ENCODE results near the gene ASB1. TPM values are rescaled to one million over a fixed set of nuclear protein-coding genes. Genes with fewer than 3 reads are reported as not detected.

The ASB1 gene
- total and polyA plus RNA-seq, 10 of the 15 experiments (the other 5 are each of a cell fraction or from before 2014, with no cell fraction given) = 5.2 to 31.2 (median 25.8) TPM

GRCh38 chr2:238431456-238431855 lies 4.7 kb downstream of the ASB1 start:
- intact Hi-C loops (cut with micrococcal nuclease; ENCODE audit: unreplicated experiment) (no loop called here), in situ Hi-C loops (cut with MboI) (no loop called here)
- Histone ChIP-seq H3K27ac (ENCODE audit: control insufficient read depth, insufficient read depth) (no peak overlapping the region), H3K9ac (ENCODE audit: control insufficient read depth, insufficient read depth, low read length) (no peak overlapping the region), H3K9me3 (replicated peaks; ENCODE audit: control insufficient read depth, insufficient read depth, low read length) (no peaks in the 10 kb centered on the region; the same call in 2 of the 3 replicates), H3K4me3 (peak overlapping the region; percentile 21; the same call in 1 of the 2 replicates), H3K4me2 (ENCODE audit: control insufficient read depth, insufficient read depth) (no peak overlapping the region), H2AFZ (ENCODE audit: control insufficient read depth, low read depth, low read length) (no peak overlapping the region), H3K4me1 (ENCODE audit: control insufficient read depth, insufficient read depth, low read length) (peaks cover 7% of the 10 kb centered on the region; the same call in 1 of the 2 replicates), H4K20me1 (ENCODE audit: control insufficient read depth, insufficient read depth) (no peaks in the 10 kb centered on the region), H3K79me2 (ENCODE audit: control insufficient read depth, insufficient read depth, low read length) (peaks cover 48% of the 10 kb centered on the region), H3K27me3 (replicated peaks in 1 of 2; ENCODE audit: control insufficient read depth in 2 of 2, insufficient read depth in 2 of 2, low read length in 1 of 2) (no peaks in the 10 kb centered on the region), H3K36me3 (ENCODE audit: control insufficient read depth in 2 of 2, insufficient read depth in 2 of 2, low read length in 1 of 2) (peaks cover 0 to 19% of the 10 kb centered on the region in 2 experiments; a peak in 2 of 4 replicates)
- DNase-seq (ENCODE audit: low read depth, low spot score) (no peak), FAIRE-seq (no peak), ATAC-seq (no peak)
- ChIA-PET POLR2A (no interaction called here), RAD21 (ENCODE audit: unreplicated experiment) (no interaction called here), SMC1A (ENCODE audit: uncharacterized antibody, unreplicated experiment) (interaction anchor here (0.7 to 1.5 kb wide), 3 partner anchors 17 to 142 kb away, joined by 3 read pairs; no protein-coding TSS in a partner anchor), CTCF (interaction anchor here (0.6 to 1.3 kb wide), 3 partner anchors 9 to 145 kb away, joined by 3 read pairs; no protein-coding TSS in a partner anchor)
- BruUV-seq (replicated peaks) = no TSS peak
- 52% methylated on average over 1 of the region's 1 CpG for WGBS (ENCODE audit: insufficient coverage, insufficient replicate concordance, low lambda C conversion rate, missing lambda C conversion rate)
- TF ChIP-seq, protein P1, sequence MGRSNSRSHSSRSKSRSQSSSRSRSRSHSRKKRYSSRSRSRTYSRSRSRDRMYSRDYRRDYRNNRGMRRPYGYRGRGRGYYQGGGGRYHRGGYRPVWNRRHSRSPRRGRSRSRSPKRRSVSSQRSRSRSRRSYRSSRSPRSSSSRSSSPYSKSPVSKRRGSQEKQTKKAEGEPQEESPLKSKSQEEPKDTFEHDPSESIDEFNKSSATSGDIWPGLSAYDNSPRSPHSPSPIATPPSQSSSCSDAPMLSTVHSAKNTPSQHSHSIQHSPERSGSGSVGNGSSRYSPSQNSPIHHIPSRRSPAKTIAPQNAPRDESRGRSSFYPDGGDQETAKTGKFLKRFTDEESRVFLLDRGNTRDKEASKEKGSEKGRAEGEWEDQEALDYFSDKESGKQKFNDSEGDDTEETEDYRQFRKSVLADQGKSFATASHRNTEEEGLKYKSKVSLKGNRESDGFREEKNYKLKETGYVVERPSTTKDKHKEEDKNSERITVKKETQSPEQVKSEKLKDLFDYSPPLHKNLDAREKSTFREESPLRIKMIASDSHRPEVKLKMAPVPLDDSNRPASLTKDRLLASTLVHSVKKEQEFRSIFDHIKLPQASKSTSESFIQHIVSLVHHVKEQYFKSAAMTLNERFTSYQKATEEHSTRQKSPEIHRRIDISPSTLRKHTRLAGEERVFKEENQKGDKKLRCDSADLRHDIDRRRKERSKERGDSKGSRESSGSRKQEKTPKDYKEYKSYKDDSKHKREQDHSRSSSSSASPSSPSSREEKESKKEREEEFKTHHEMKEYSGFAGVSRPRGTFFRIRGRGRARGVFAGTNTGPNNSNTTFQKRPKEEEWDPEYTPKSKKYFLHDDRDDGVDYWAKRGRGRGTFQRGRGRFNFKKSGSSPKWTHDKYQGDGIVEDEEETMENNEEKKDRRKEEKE (IDR thresholded peaks at IDR 0.05) = no peak
- no peak for TF ChIP-seq ZBTB40 (IDR thresholded peaks at IDR 0.05; ENCODE audit: borderline replicate concordance)
- TF ChIP-seq, protein P2, sequence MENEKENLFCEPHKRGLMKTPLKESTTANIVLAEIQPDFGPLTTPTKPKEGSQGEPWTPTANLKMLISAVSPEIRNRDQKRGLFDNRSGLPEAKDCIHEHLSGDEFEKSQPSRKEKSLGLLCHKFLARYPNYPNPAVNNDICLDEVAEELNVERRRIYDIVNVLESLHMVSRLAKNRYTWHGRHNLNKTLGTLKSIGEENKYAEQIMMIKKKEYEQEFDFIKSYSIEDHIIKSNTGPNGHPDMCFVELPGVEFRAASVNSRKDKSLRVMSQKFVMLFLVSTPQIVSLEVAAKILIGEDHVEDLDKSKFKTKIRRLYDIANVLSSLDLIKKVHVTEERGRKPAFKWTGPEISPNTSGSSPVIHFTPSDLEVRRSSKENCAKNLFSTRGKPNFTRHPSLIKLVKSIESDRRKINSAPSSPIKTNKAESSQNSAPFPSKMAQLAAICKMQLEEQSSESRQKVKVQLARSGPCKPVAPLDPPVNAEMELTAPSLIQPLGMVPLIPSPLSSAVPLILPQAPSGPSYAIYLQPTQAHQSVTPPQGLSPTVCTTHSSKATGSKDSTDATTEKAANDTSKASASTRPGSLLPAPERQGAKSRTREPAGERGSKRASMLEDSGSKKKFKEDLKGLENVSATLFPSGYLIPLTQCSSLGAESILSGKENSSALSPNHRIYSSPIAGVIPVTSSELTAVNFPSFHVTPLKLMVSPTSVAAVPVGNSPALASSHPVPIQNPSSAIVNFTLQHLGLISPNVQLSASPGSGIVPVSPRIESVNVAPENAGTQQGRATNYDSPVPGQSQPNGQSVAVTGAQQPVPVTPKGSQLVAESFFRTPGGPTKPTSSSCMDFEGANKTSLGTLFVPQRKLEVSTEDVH (IDR thresholded peaks at IDR 0.05; ENCODE audit: low read depth, partially characterized antibody) = no peak
- TF ChIP-seq MEF2A (IDR thresholded peaks at IDR 0.05; ENCODE audit: insufficient read depth, low read depth, low read length) = no peak
- TF ChIP-seq SP1 (IDR thresholded peaks at IDR 0.05; ENCODE audit: low read depth, low read length) = no peak
- TF ChIP-seq RFX5 (IDR thresholded peaks at IDR 0.05; ENCODE audit: low read depth, low read length) = no peak
- no peak for TF ChIP-seq CBFB (IDR thresholded peaks at IDR 0.05; ENCODE audit: low read depth)
- no peak for TF ChIP-seq CBX3 (IDR thresholded peaks at IDR 0.05; ENCODE audit: borderline replicate concordance, low read depth)
- TF ChIP-seq, protein P3, sequence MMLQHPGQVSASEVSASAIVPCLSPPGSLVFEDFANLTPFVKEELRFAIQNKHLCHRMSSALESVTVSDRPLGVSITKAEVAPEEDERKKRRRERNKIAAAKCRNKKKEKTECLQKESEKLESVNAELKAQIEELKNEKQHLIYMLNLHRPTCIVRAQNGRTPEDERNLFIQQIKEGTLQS (IDR thresholded peaks at IDR 0.05; ENCODE audit: borderline replicate concordance, extremely low read depth, low read depth, low read length) = no peak
- no peak for TF ChIP-seq CHD2 (IDR thresholded peaks at IDR 0.05; ENCODE audit: borderline replicate concordance, low read depth, low read length)
- TF ChIP-seq SMARCA5 (IDR thresholded peaks at IDR 0.05) = no peak
- TF ChIP-seq POLR2AphosphoS5 (IDR thresholded peaks at IDR 0.05; ENCODE audit: low read length) = no peak

Data from GM12878 (cell line).